Activated CD4-positive, CD25-positive, alpha-beta regulatory T cell treated with anti-CD3 and anti-CD28 coated beads, Interleukin-2, amount 50 U/mL, for 16 hours (primary cell): ENCODE results near the gene SPINK4.

Experiments
- DNase-seq: peaks from one replicate; pipeline ENCODE4 v3.0.0-alpha.2; 2020; ENCODE audit warnings: low read depth, low spot score

Gene SPINK4

GRCh38 chr9:33257276-33257675, 17.3 kb downstream of the SPINK4 start:
- no peak for DNase-seq

DNA sequence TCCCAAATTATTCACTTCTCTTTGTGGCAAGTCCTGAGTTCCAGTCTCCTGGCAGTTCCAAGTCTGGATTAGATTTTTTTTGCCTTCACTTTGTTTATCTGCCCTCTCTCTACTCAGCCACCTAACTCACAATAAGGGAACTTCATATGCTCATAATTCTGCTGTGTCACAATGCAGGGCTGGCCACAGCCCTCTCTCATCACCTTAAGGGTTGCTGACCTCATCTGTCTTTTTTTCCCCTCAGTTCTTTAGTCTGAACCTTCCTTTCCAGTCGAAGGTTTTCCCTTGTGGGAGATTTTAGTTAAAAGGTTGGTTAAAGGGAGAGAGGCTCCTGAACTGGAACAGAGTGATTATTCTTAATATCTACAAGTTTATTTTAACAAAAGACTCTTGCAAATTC, 20.4 kb downstream of the SPINK4 start:
- DNase-seq = no peak

GRCh38 chr9:33263131-33264002, 23.4 kb downstream of the SPINK4 start:
- DNase-seq = no peak

GRCh38 chr9:33264003-33264472, 24.1 kb downstream of the SPINK4 start:
- peak; percentile 6 for DNase-seq

- peak; percentile 98 for DNase-seq
These were observed 24.7 kb downstream of the SPINK4 start, which contains the start of the genes BAG1 and CHMP5 for GRCh38 chr9:33264473-33265177. BAG1 (minus strand) TSS chr9:33264708. CHMP5 (plus strand) TSS chr9:33265049; CDS start chr9:33265079, 30 bp downstream.

- DNase-seq = no peak
These were observed 25.4 kb downstream of the SPINK4 start for GRCh38 chr9:33265211-33265865.

GRCh38 chr9:33267151-33267767, 27.3 kb downstream of the SPINK4 start:
- DNase-seq = no peak

GRCh38 chr9:33270146-33270545, 30.2 kb downstream of the SPINK4 start:
- no peak for DNase-seq

DNA sequence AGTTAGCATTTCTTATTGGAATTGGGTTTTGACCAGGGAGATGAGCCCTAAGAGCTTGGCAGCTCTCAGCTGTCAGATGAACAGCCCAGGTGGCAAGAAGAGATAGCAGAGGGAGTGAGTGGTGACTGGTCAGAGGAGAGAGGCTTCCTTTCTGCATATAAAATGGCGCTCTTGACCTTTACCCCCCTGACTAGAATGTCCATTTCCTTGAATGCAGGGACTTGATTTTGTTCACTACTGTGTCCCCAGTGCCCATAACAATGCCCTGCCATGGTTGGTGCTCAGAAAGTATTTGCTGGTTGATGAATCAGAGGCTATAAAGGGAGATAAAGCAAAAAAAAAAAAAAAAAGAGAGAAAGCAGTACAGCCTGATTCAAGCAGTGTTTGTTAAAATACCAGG, 32.1 kb downstream of the SPINK4 start:
- no peak for DNase-seq

GRCh38 chr9:33273266-33273971, 33.5 kb downstream of the SPINK4 start:
- DNase-seq = no peak

DNA sequence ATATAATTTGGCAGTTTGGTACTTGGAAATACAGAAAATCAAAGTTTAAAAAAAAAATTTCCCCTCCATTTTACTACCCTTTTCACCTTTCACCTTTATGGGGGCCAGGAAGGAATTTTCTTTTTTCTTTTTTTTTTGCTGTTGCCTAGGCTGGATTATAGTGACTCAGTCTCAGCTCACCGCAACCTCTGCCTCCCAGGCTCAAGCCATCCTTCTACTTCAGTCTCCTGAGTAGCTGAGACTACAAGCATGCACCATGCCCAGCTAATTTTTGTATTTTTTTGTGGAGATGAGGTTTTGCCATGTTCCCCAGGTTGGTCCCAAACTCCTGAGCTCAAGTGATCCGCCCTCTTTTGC, 34.0 kb downstream of the SPINK4 start:
- no peak for DNase-seq

DNA sequence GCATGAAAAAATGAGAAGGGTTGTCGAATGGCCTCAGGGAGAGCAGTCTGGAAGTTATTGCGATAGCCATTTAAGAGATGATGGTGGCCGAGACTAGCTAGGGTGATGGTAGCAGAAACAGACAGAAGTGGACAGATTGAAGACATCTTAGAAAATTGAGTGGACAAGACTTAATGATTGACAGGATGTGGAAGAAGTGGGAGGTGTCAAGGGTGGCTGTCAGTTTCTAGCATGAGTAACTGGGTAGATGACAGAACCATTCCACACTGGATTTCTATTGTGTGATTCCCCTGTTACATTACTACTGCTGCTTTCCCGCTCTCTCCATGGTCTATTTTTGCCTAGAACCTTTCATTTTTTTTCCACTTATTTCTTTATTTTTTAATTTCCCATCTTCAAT, 37.5 kb downstream of the SPINK4 start:
- DNase-seq = no peak

DNA sequence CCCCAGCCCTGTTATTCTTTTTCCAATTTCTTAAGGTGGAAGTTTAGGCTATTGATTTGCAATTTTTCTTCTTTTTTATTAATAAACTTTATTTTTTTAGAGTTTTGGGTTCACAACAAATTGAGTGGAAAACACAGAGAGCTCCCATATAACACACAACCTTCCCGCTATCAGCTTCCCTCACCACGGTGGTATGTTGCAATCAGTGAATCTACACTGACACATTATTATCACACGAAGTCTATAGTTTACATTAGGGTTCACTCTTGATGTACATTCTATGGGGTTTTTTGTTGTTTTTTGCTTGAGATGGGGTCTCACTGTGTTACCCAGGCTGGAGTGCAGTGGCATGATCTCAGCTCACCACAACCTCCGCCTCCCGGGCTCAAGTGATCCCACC, 45.5 kb downstream of the SPINK4 start:
- no peak for DNase-seq

DNA sequence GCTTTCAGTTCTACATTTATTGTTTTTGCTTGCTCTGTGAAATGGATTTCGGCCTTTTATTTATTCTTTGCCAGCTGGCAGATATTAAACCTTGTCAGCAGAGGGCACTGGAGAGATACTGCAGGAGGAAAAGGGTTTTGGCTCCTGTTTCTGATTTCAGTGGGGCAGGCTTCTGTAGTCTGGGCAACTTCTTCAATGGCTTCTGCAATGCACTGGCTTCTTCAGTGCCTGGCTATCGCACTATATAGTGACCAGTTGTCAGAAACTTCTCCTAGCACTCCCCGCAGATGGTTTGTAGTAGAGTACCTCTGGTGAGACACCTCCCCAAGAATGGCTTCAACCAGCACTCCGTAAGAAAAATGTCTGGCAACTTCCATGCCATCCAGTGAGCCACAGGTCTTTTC, 47.1 kb downstream of the SPINK4 start:
- DNase-seq = no peak

GRCh38 chr9:33288235-33288634, 48.3 kb downstream of the SPINK4 start:
- no peak for DNase-seq

GRCh38 chr9:33288828-33289483, 49.0 kb downstream of the SPINK4 start:
- no peak for DNase-seq

- DNase-seq = no peak
These were observed 49.5 kb downstream of the SPINK4 start for GRCh38 chr9:33289496-33289895.

DNA sequence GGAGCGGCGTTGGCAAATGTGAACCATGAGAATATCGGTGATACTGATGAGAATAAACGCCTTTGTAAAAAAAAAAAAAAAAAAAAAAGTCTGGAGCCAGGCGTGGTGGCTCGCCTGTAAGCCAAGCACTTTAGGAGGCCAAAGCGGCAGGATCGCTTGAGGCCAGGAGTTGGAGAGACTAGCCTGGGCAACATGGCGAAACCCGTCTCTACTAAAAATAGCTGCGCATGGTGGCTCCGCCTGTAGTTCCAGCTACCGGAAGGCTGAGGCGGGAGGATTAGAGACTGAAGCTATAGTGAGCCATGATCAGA, 49.9 kb downstream of the SPINK4 start:
- DNase-seq = no peak

DNA sequence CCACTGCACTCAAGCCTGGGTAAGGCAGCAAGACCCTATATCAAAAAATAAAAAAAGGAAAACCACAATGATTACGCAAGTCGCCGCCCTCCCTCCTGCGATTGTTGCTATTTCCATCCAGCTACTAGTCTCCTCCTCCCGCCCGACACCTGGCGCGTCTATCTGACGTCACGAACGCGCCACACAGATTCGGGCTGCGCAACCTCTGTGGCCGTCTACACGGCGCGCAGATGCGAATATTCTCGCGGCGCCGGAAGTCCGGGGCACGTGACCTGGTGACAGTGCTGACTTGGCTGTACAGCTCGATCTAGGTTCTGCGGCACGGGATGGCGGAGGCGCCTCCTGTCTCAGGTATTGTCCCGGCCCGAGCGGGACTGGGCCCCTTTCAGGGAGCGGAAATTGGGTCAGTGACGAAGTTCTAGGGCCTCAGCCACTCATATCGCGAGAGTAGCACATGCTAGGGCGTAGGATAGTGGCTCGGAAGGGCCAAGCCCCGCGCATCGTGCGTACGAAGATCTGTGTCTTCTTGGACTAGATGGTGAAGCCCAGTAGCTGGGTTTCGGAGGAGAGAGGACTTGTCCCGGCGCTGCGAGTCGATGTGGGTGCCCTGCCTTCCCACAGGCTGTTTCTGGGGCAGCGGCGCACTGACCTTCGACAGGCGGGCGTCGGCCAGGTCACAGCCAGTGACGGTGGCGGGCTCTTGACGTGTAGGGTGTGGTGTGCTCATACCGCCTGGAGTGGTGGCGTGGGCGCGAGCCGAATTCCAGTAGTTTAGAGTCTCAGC, 50.5 kb downstream of the SPINK4 start, which contains the start of gene NFX1:
TSS of gene NFX1 (plus strand) at position 270 of the 784 bp plus-strand sequence. CDS start at position 327, 57 bp downstream.
- DNase-seq = peak; percentile 99

- no peak for DNase-seq
These were observed 51.0 kb downstream of the SPINK4 start for GRCh38 chr9:33291031-33291397.
